NCI-H1694 (cell line): Measurements from ENCODE around the gene RALA.
"Not testable (repeated sequence)": the region's sequence is repeated elsewhere in the genome, so short reads cannot be mapped to it uniquely, and the experiment has no call there.

Source experiments
- DNase-seq: peaks from one replicate; lab custom pipeline; 2025; lab: John Stamatoyannopoulos, UW

Gene RALA

GRCh38 chr7:39732837-39733804 lies 109.7 kb downstream of the RALA start:
- DNase-seq: peak; percentile 94

DNA sequence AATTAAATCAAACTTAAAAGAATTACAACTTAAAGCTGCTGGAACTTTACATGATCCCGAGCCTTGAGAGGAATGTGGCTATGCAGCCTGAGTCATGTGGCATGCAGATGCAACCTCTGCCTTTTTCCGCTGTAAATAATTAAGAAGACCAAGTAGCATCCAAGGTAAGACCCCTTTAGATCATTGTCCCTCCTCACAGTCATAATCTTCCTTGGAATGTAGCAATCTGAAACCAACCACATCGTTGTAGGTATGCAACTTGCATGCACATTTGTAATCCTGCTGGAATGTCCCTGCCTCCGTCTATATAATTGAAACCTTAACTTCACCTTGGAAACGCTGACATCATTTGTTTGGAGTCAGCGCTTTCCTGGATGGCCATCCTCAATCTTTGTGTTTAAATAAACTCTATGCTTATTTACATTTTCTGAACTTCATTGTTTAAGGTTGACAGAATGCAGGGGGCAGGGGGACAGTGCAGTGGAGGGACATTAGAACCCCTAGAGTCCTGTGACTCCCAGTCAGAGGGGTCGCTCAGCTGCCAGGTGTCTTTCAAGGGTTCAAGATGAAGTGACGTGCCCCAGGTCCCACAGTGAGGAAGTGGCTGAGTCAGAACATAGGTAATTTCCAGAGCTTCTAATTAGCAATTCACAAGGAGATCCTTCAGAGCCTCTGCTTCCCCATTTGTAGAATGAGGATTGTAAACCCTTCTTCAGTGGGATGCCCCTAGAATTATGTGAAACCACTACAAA lies 110.7 kb downstream of the RALA start:
- DNase-seq: no peak

DNA sequence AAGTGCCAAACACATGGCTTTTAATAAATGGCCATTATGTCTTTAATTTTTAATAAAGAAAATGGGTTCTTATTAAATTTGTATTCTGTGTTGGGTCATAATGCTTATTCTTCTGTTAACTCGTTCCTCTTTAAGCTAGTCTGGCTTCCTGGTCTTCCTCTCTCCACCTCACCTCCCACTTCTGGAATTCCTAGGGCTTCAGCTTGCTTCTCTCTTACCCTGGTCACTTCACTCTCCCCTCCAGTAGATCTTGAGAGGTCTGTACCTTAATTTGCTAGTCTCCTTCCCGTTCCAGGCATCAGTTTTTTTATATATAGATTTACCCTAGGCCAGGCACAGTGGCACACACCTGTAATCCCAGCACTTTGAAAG lies 111.2 kb downstream of the RALA start:
- no peak for DNase-seq

DNA sequence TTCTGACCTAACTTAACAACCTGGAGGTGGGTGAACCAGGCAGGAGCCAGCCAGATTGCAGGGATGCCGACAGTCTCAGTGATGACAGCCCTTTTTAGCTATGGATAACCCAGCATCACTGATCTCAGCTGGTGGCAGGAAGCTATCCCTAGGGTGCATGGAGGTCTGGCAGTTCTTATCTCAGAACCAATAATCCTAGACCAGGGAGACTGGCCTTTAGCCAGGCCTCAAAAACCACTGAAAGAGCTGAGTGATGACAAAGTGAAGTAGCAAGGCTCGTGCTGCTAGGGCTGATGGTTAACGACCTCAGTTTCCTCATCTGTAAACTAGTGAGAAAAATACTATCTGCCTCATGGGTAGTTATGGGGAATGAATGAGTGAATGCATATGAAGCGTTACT lies 112.5 kb downstream of the RALA start:
- DNase-seq: no peak

- DNase-seq: peak; percentile 47
Observed at GRCh38 chr7:39741942-39742623, 118.7 kb downstream of the RALA start.

- DNase-seq: no peak
Observed at GRCh38 chr7:39744620-39745019, 121.2 kb downstream of the RALA start.

GRCh38 chr7:39745320-39745719 lies 121.9 kb downstream of the RALA start:
- no peak for DNase-seq

DNA sequence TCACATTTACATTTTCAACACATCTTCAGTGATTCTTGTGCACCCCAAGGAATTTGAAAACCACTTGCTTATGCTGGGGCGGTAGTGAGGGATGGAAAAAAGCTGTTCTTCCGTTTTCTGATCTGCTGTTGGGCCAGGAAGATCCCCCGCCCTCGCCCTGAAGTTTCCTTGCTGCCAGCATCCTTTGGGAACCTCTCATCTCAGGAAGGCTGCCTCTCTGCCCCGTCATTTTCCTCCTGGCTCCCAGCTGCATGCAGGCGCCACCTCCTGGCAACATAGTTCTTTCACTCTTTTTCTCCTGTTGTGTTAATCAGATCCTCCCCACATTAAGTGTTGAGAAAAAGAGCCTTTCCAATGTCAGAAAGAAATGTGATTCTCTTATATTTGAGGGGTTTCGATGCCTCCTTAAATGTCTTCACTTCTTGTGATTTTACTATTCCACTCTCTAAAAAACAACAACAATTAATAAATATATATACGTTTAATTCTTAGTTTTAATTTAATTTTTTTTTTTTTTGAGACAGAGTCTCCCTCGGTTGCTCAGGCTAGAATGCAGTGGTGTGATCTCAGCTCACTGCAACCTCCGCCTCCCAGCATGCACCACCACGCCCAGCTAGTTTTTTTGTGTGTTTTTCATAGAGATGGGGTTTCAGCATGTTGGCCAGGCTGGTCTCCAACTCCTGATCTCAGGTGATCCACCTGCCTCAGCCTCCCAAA lies 122.9 kb downstream of the RALA start:
- DNase-seq: peak; percentile 75

DNA sequence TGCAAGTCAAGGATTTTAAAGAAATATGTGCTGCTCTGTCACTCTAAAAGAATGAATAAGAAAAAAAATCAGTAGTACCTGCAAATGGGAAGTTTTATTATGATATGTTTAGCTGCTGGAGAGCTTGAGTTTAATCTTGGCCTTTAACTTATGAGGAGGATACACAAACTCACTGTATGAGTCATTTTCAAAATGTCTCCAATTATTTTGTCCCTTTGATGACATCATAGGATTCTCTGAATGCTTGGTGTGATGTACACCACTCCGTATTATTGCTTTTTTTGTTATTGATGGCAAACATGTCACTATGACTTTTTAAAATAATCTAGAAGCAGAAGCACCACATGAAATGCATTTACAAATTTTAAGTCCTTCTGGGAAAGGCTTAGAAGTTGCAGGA lies 125.8 kb downstream of the RALA start:
- no peak for DNase-seq

DNA sequence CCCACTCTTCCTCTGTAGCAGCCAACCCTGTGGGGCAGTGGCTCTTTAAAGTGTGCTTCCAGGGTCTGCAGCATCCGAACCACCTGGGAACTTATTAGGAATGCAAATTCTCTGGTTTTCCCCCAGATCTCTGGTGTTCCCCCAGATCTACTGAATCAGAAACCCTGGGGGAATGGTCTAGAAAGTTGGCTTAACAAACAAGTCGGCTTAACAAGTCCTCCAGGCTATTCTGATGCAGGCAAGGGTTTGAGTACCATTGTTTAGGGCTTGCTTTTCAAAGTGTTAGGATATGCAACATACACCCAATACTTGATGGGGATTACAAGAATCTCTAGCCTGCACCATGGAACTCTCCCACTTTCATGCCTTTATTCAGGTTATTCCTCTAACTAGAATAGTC lies 126.3 kb downstream of the RALA start:
- no peak for DNase-seq

- DNase-seq: no peak
Observed at GRCh38 chr7:39750253-39751077, 127.1 kb downstream of the RALA start.

- not testable (repeated sequence) for DNase-seq
Observed at GRCh38 chr7:39753237-39753636, 129.9 kb downstream of the RALA start.

- DNase-seq: no peak
Observed at GRCh38 chr7:39753823-39754325, 130.5 kb downstream of the RALA start.

DNA sequence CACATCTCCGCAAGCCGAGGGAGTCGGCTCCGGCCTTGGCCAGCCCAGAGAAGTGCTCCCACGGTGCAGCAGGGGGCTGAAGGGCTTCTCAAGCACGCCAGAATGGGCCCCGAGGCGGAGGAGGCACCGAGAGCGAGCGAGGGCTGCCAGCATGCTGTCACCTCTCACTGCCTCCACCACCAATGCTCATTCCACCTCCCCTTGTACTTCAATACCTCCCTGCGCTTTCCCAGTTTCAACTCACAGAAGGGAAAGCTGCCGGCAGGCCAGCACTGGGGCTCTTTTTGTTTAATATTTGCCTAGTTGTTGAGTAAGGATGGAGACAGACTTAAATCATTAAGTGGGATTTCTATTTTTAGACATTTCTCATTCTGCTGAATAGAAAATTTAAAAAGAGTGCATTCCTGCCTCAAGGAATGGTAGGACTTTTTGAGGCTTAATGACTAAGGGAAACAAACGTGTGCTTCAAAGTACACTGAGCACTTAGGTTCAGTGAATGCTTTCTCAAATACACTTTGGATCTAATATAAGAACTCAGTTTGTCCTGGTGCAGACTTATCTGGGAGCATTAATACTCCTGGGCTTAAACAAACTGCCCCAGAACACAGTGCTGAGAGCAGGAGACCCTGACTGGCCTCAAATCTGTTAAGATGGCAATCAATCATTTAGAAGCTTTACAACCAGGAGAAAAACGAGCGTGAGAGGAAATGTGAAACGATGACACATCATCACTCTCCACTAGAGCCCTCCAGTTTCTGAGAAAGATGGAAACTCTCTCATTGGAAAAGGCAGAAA lies 131.2 kb downstream of the RALA start:
- no peak for DNase-seq

DNA sequence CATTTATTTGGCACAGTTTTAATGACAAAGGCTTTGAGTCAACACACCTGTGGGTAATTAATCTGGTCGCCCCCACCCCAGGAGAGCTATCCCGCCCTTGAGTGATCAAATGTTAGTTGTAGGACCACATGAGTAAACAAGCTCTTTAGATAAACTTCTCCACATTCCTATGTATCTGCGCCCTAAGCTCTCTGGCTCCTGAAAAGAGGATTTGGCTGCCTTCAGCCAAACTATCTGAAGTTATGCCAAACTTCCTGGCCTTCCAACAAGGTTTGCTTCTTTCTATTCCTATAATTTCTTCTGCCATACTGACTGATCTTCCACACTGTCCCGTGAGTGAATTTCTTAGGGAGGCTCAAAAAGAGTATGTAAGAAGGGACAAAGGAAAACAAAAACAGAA lies 134.2 kb downstream of the RALA start:
- no peak for DNase-seq
